ENCODE data around the gene SUN2. TPM values are rescaled to one million over a fixed set of nuclear protein-coding genes. Genes with fewer than 3 reads are reported as not detected.

Gene SUN2
- polyA plus RNA-seq, 1 donor from 2014 or later, result 172 TPM

- no peaks in the 10 kb centered on the region for H3K9me2 ChIP-seq (ENCODE audit: insufficient read depth, low read length)
- H4K20me1 ChIP-seq (ENCODE audit: insufficient read depth), result no peaks in the 10 kb centered on the region
- no peaks in the 10 kb centered on the region for H3F3A ChIP-seq (ENCODE audit: insufficient read depth, low read length, poor library complexity, severe bottlenecking)
- H3K36me3 ChIP-seq (ENCODE audit: insufficient read depth, low read length), result no peaks in the 10 kb centered on the region
- H3K27me3 ChIP-seq (ENCODE audit: insufficient read depth, low read depth, low read length), result no peaks in the 10 kb centered on the region
- TF ChIP-seq RAD21 (conservative IDR thresholded peaks at IDR 0.05) (no peak), EP300 (conservative IDR thresholded peaks at IDR 0.05; ENCODE audit: poor library complexity, severe bottlenecking) (no peak), TAF1 (IDR thresholded peaks at IDR 0.05; ENCODE audit: low read depth) (no peak), SMC3 (conservative IDR thresholded peaks at IDR 0.05; ENCODE audit: poor library complexity) (no peak), REST (IDR thresholded peaks at IDR 0.05; ENCODE audit: borderline replicate concordance) (no peak)
- H3K4me2 ChIP-seq (ENCODE audit: low read length), result no peak overlapping the region
- H3K9me3 ChIP-seq (ENCODE audit: low read length), result no peaks in the 10 kb centered on the region
- H3K79me2 ChIP-seq (replicated peaks; ENCODE audit: insufficient read depth, low read length), result peaks cover 12% of the 10 kb centered on the region
- H3K4me3 ChIP-seq (ENCODE audit: low read length), result no peak overlapping the region
- no peak overlapping the region for H2AFZ ChIP-seq (ENCODE audit: low read depth, low read length)
- H3K9ac ChIP-seq (ENCODE audit: low read length), result no peak overlapping the region
- no peak overlapping the region for H3K27ac ChIP-seq (ENCODE audit: low read length)
Observed at GRCh38 chr22:38789606-38790005, 33.8 kb upstream of the SUN2 start.

GRCh38 chr22:38788846-38789245 lies 33.0 kb upstream of the SUN2 start:
- H3K9ac ChIP-seq (ENCODE audit: low read length), result no peak overlapping the region

More at GRCh38 chr22:38788846-38789245, 33.0 kb upstream of the SUN2 start:
- Histone ChIP-seq H3K4me3 (ENCODE audit: low read length) (no peak overlapping the region), H4K20me1 (ENCODE audit: insufficient read depth) (no peaks in the 10 kb centered on the region), H3K36me3 (ENCODE audit: insufficient read depth, low read length) (no peaks in the 10 kb centered on the region), H3F3A (ENCODE audit: insufficient read depth, low read length, poor library complexity, severe bottlenecking) (no peaks in the 10 kb centered on the region), H3K4me2 (ENCODE audit: low read length) (no peak overlapping the region), H2AFZ (ENCODE audit: low read depth, low read length) (no peak overlapping the region), H3K27me3 (ENCODE audit: insufficient read depth, low read depth, low read length) (no peaks in the 10 kb centered on the region), H3K79me2 (replicated peaks; ENCODE audit: insufficient read depth, low read length) (peaks cover 12% of the 10 kb centered on the region), H3K9me2 (ENCODE audit: insufficient read depth, low read length) (no peaks in the 10 kb centered on the region), H3K9me3 (ENCODE audit: low read length) (no peaks in the 10 kb centered on the region), H3K27ac (ENCODE audit: low read length) (no peak overlapping the region)
- TF ChIP-seq REST (IDR thresholded peaks at IDR 0.05; ENCODE audit: borderline replicate concordance) (no peak), RAD21 (conservative IDR thresholded peaks at IDR 0.05) (no peak), SMC3 (conservative IDR thresholded peaks at IDR 0.05; ENCODE audit: poor library complexity) (no peak), EP300 (conservative IDR thresholded peaks at IDR 0.05; ENCODE audit: poor library complexity, severe bottlenecking) (no peak), TAF1 (IDR thresholded peaks at IDR 0.05; ENCODE audit: low read depth) (no peak), MXI1 (conservative IDR thresholded peaks at IDR 0.05; ENCODE audit: poor library complexity, severe bottlenecking) (no peak)

Measured in neural cell (in vitro differentiated cells).